Measurements from ENCODE around the gene COL4A1. TPM values are rescaled to one million over a fixed set of nuclear protein-coding genes. Genes with fewer than 3 reads are reported as not detected.

COL4A1 gene
- total RNA-seq, 3 donors from 2014 or later, result 19.0 to 308 (median 61.9) TPM

- no peaks in the 10 kb centered on the region for H3K36me3 ChIP-seq (ENCODE audit: low read depth)
- no peaks in the 10 kb centered on the region for H3K9me3 ChIP-seq
- no peak overlapping the region for H3K4me3 ChIP-seq
- H3K4me1 ChIP-seq (ENCODE audit: low read depth), result no peaks in the 10 kb centered on the region
- intact Hi-C loops (cut with DNase I, micrococcal nuclease), result no loop called here
- DNase-seq (no peak), ATAC-seq (no peak)
- TF ChIP-seq, protein P1, sequence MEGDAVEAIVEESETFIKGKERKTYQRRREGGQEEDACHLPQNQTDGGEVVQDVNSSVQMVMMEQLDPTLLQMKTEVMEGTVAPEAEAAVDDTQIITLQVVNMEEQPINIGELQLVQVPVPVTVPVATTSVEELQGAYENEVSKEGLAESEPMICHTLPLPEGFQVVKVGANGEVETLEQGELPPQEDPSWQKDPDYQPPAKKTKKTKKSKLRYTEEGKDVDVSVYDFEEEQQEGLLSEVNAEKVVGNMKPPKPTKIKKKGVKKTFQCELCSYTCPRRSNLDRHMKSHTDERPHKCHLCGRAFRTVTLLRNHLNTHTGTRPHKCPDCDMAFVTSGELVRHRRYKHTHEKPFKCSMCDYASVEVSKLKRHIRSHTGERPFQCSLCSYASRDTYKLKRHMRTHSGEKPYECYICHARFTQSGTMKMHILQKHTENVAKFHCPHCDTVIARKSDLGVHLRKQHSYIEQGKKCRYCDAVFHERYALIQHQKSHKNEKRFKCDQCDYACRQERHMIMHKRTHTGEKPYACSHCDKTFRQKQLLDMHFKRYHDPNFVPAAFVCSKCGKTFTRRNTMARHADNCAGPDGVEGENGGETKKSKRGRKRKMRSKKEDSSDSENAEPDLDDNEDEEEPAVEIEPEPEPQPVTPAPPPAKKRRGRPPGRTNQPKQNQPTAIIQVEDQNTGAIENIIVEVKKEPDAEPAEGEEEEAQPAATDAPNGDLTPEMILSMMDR (IDR thresholded peaks at IDR 0.05), result no peak
These were observed 9.9 kb downstream of the COL4A1 start for GRCh38 chr13:110297011-110297410.

GRCh38 chr13:110294622-110295021 lies 12.3 kb downstream of the COL4A1 start:
- Histone ChIP-seq H3K9me3 (no peaks in the 10 kb centered on the region), H3K4me3 (no peak overlapping the region), H3K4me1 (ENCODE audit: low read depth) (no peaks in the 10 kb centered on the region), H3K36me3 (ENCODE audit: low read depth) (no peaks in the 10 kb centered on the region)
- intact Hi-C loops (cut with DNase I, micrococcal nuclease), result no loop called here
- DNase-seq, result no peak
- ATAC-seq, result no peak
- TF ChIP-seq, protein P1 (IDR thresholded peaks at IDR 0.05), result no peak

DNA sequence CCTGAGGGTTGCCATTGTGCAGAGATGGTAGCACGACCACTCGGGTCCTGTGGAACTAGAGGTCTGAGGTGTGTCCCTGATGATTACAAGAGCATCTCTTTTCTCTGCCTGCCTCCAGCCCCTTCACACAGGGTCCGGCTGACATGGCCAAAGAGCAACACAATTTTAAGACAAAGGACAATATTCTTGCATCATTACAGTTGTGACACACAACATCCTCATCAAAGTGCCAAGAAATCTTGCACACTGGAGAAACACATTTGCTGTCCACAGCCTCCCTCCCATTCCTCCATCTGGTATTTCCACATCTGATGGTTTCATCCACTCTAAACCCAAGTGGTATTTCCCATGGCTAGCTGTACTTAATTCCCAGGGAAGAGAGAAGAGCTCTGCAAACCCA lies 12.8 kb downstream of the COL4A1 start:
- intact Hi-C loops (cut with DNase I, micrococcal nuclease), result no loop called here
- Histone ChIP-seq H3K9me3 (no peaks in the 10 kb centered on the region), H3K36me3 (ENCODE audit: low read depth) (no peaks in the 10 kb centered on the region), H3K4me1 (ENCODE audit: low read depth) (no peaks in the 10 kb centered on the region), H3K4me3 (no peak overlapping the region)
- DNase-seq (no peak), ATAC-seq (peak; percentile 11)
- TF ChIP-seq, protein P1 (IDR thresholded peaks at IDR 0.05), result no peak

- DNase-seq (no peak), ATAC-seq (no peak)
- TF ChIP-seq, protein P1 (IDR thresholded peaks at IDR 0.05), result no peak
- H3K9me3 ChIP-seq, result no peaks in the 10 kb centered on the region
- H3K4me3 ChIP-seq, result no peak overlapping the region
- intact Hi-C loops (cut with DNase I, micrococcal nuclease), result no loop called here
- H3K4me1 ChIP-seq (ENCODE audit: low read depth), result no peaks in the 10 kb centered on the region
- H3K36me3 ChIP-seq (ENCODE audit: low read depth), result no peaks in the 10 kb centered on the region
These were observed 13.3 kb downstream of the COL4A1 start for GRCh38 chr13:110293649-110294048.

DNA sequence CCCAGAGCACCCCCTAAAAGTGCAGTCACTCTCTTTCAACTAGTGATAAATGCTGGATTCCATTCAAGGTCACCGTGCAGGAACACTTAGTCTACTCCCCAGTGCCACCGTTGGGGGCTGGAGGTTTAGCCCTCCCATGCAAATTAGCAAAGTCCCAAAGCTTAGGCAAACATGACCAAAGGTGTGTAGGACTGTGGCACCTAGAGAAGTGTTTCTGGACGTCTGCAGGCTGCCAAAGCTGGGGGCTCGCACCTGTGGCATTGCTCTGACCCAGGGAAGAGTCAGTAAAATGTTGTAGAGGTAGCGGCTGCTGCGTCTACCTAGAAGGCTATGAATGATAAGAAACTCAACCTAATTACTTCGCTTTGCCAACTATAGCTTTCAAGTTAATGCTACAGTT lies 13.9 kb downstream of the COL4A1 start:
- no peak for DNase-seq
- intact Hi-C loops (cut with DNase I, micrococcal nuclease), result no loop called here
- Histone ChIP-seq H3K4me3 (no peak overlapping the region), H3K36me3 (ENCODE audit: low read depth) (no peaks in the 10 kb centered on the region), H3K9me3 (no peaks in the 10 kb centered on the region), H3K4me1 (ENCODE audit: low read depth) (no peaks in the 10 kb centered on the region)
- no peak for ATAC-seq
- TF ChIP-seq, protein P1 (IDR thresholded peaks at IDR 0.05), result no peak

DNA sequence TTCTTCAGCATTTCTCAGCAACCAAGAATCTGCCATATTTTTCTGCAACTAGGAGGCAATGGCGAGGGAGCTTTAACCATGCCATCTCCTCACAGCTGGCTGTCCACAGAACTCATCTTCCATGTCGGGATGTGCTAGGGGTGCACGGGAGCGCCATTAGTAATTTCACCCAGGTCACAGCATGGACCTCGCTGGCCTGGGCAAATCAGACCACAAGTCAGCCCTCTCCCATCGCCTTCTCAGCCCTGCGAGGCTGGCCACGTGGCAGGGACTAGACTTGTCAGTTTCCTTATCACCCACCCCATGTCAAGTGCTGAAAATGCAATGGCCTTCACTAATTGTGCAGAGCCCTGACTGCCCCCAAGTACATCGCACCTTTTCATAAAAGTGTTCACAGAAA lies 15.7 kb downstream of the COL4A1 start:
- H3K36me3 ChIP-seq (ENCODE audit: low read depth), result no peaks in the 10 kb centered on the region
- DNase-seq (no peak), ATAC-seq (no peak)
- TF ChIP-seq, protein P1 (IDR thresholded peaks at IDR 0.05), result no peak
- H3K4me1 ChIP-seq (ENCODE audit: low read depth), result no peaks in the 10 kb centered on the region
- no peaks in the 10 kb centered on the region for H3K9me3 ChIP-seq
- no peak overlapping the region for H3K4me3 ChIP-seq
- intact Hi-C loops (cut with DNase I, micrococcal nuclease), result no loop called here

Measured in mucosa of descending colon (tissue), 3 donors.